Esophagus muscularis mucosa (tissue), 3 donors: ENCODE measurements around the gene MXI1.

Source experiments
- POLR2AphosphoS5 ChIP-seq, 2 donors: sonication (generic); formaldehyde crosslinking; IDR thresholded peaks; one replicate each; pipeline ENCODE4 v1.6.1; 2017; ENCODE audit warnings: antibody characterized with exemption in 2 of 2
- TF ChIP-seq, protein P1 (sequence below), 3 experiments: fragments of 200-600 bp in 2 of 3; fragments of 450-650 bp in 1 of 3; sonication (generic) in 2 of 3; IDR thresholded peaks; one replicate each; pipeline ENCODE4 v1.5.1; 2017 to 2019; ENCODE audit warnings: antibody characterized with exemption in 3 of 3, mild to moderate bottlenecking in 2 of 3, moderate library complexity in 1 of 3

- TF ChIP-seq, protein P1, sequence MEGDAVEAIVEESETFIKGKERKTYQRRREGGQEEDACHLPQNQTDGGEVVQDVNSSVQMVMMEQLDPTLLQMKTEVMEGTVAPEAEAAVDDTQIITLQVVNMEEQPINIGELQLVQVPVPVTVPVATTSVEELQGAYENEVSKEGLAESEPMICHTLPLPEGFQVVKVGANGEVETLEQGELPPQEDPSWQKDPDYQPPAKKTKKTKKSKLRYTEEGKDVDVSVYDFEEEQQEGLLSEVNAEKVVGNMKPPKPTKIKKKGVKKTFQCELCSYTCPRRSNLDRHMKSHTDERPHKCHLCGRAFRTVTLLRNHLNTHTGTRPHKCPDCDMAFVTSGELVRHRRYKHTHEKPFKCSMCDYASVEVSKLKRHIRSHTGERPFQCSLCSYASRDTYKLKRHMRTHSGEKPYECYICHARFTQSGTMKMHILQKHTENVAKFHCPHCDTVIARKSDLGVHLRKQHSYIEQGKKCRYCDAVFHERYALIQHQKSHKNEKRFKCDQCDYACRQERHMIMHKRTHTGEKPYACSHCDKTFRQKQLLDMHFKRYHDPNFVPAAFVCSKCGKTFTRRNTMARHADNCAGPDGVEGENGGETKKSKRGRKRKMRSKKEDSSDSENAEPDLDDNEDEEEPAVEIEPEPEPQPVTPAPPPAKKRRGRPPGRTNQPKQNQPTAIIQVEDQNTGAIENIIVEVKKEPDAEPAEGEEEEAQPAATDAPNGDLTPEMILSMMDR (IDR thresholded peaks at IDR 0.05): no peak
- TF ChIP-seq POLR2AphosphoS5 (IDR thresholded peaks at IDR 0.05): no peak
Observed at GRCh38 chr10:110313674-110314073, 106.3 kb downstream of the MXI1 start.
